Fibroblast of lung (primary cell): ENCODE data around the gene EPS8L2. TPM values are rescaled to one million over a fixed set of nuclear protein-coding genes. Genes with fewer than 3 reads are reported as not detected.
A peak's percentile ranks its signal among the peaks of the same experiment; 100 is the strongest.

Experiments
- DNase-seq, 2 donors: peaks; one replicate each; pipeline versions ENCODE4 v3.0.0 to v3.0.0-alpha.2; 2010; ENCODE audit warnings: low read depth in 2 of 2
- H2AFZ ChIP-seq: 2 replicates; pipeline ENCODE4 v1.5.1; 2012; ENCODE audit warnings: low read length, control low read depth, inconsistent platforms
- H3K27ac ChIP-seq: 2 replicates; pipeline ENCODE4 v1.5.1; 2011; ENCODE audit warnings: low read length, control low read depth; ENCODE audit not compliant: insufficient read depth
- H3K27me3 ChIP-seq: 2 replicates; pipeline ENCODE4 v1.5.1; 2011; ENCODE audit warnings: mild to moderate bottlenecking, low read length; ENCODE audit not compliant: control insufficient read depth, insufficient read depth
- H3K36me3 ChIP-seq: 2 replicates; pipeline ENCODE4 v1.5.1; 2011; ENCODE audit warnings: low read length; ENCODE audit not compliant: control insufficient read depth, insufficient read depth
- H3K4me1 ChIP-seq: 2 replicates; pipeline ENCODE4 v1.5.1; 2011; ENCODE audit warnings: low read length; ENCODE audit not compliant: control insufficient read depth, insufficient read depth; ENCODE audit errors: extremely low read depth
- H3K4me2 ChIP-seq: 2 replicates; pipeline ENCODE4 v1.5.1; 2011; ENCODE audit warnings: low read length, control low read depth; ENCODE audit not compliant: insufficient read depth; ENCODE audit errors: extremely low read depth
- H3K4me3 ChIP-seq, 4 experiments: fragments of 200-600 bp in 1 of 4; sonication (generic) in 1 of 4; replicated peaks in 1 of 4; 2 replicates each; pipeline ENCODE4 v1.5.1; 2011 to 2016; ENCODE audit warnings: low read length in 4 of 4, low read depth in 3 of 4, mild to moderate bottlenecking in 3 of 4, control low read depth in 2 of 4, inconsistent platforms in 1 of 4, mixed read lengths in 1 of 4; ENCODE audit not compliant: insufficient read depth in 1 of 4; ENCODE audit errors: control extremely low read depth in 1 of 4
- H3K79me2 ChIP-seq: 2 replicates; pipeline ENCODE4 v1.5.1; 2012; ENCODE audit warnings: mild to moderate bottlenecking, low read length, inconsistent platforms; ENCODE audit not compliant: control insufficient read depth, insufficient read depth
- H3K9ac ChIP-seq: 2 replicates; pipeline ENCODE4 v1.5.1; 2011; ENCODE audit warnings: mild to moderate bottlenecking, low read length, control low read depth; ENCODE audit not compliant: insufficient read depth
- H3K9me3 ChIP-seq: 2 replicates; pipeline ENCODE4 v1.5.1; 2012; ENCODE audit warnings: low read depth, low read length; ENCODE audit not compliant: control insufficient read depth, insufficient read depth
- H4K20me1 ChIP-seq: 2 replicates; pipeline ENCODE4 v1.5.1; 2011; ENCODE audit warnings: low read length; ENCODE audit not compliant: control insufficient read depth, insufficient read depth; ENCODE audit errors: extremely low read depth
- EZH2 ChIP-seq: IDR thresholded peaks from 2 replicates; pipeline ENCODE4 v1.5.1; 2012; ENCODE audit warnings: low read length, control low read depth, mild to moderate bottlenecking; ENCODE audit errors: missing control alignments
- polyA plus RNA-seq, 2 donors: library from polyadenylated mRNA; depleted of rRNA in 1 of 2; stranded (reverse) in 1 of 2; unstranded in 1 of 2; fragments of >200 nt; gene quantifications; 2 replicates each; pipeline ENCODE4 v1.2.1, GENCODE V29; 2011 to 2012; ENCODE audit warnings: missing spikeins in 1 of 2
- total RNA-seq: library from RNA; depleted of rRNA; stranded (reverse); fragments of >200 nt; gene quantifications from 2 replicates; pipeline ENCODE4 v1.2.1, GENCODE V29; 2014
- TF ChIP-seq, protein P1 (sequence below), 2 donors: IDR thresholded peaks in 1 of 2; conservative IDR thresholded peaks in 1 of 2; 1 replicate in 1 of 2; 2 replicates in 1 of 2; pipeline ENCODE4 v1.5.1; 2011 to 2012; ENCODE audit warnings: low read length in 2 of 2, control low read depth in 1 of 2, inconsistent platforms in 1 of 2, low read depth in 1 of 2, mild to moderate bottlenecking in 1 of 2

EPS8L2 gene
- total and polyA plus RNA-seq, 2 donors (not counting 1 experiment from before 2014, with no cell fraction given): 18.4 to 54.2 TPM

DNA sequence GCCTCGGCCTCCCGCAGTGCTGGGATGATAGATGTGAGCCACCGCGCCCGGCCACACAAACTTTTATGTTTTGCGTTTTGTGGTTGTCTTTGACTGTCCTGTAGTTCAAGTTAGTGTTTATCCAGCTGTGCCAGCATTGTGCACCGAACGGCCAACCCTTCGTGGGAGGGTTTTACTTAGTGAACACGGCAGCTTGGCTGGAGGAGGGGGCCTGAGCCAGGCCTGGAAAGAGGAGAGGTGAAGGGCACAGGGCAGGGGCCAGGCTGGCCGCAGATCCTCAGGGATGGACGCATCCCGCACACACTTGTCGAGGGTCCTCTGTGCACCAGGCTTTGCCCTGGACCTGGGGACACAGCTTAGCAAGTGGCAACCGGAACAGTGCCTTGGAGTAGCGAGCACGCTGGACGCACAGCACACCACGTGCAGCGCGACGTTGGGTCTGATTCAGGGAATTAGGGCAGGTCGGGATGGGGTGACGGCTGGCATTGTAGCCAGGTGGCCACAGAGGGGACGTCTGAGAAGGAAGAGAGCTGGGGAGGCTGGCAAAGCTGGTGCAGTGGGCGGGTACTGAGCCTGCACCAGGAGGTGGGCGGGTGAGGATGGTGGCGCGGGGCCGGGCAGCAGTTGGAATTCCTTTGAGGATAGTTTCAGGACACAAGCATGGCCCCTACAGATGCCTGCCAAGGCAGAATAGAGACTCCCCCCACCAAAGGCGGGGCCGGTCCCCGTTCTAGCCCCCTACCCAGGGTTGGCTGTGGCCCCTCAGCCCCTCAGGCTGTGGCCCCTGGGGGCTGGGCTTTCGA lies 13.4 kb downstream of the EPS8L2 start:
- TF ChIP-seq EZH2: no peak
- TF ChIP-seq, protein P1, sequence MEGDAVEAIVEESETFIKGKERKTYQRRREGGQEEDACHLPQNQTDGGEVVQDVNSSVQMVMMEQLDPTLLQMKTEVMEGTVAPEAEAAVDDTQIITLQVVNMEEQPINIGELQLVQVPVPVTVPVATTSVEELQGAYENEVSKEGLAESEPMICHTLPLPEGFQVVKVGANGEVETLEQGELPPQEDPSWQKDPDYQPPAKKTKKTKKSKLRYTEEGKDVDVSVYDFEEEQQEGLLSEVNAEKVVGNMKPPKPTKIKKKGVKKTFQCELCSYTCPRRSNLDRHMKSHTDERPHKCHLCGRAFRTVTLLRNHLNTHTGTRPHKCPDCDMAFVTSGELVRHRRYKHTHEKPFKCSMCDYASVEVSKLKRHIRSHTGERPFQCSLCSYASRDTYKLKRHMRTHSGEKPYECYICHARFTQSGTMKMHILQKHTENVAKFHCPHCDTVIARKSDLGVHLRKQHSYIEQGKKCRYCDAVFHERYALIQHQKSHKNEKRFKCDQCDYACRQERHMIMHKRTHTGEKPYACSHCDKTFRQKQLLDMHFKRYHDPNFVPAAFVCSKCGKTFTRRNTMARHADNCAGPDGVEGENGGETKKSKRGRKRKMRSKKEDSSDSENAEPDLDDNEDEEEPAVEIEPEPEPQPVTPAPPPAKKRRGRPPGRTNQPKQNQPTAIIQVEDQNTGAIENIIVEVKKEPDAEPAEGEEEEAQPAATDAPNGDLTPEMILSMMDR (conservative IDR thresholded peaks at IDR 0.05 in 1 of 2, IDR thresholded peaks at IDR 0.05 in 1 of 2; ENCODE audit: low read depth in 1 of 2, low read length in 2 of 2): no peak
- Histone ChIP-seq H3K27ac (no peak overlapping the region), H3K27me3 (peaks cover 10% of the 10 kb centered on the region), H3K79me2 (no peaks in the 10 kb centered on the region), H3K4me2 (no peak overlapping the region), H3K4me3 (no peak overlapping the region), H2AFZ (no peak overlapping the region), H3K9ac (no peak overlapping the region), H3K9me3 (no peaks in the 10 kb centered on the region), H4K20me1 (no peaks in the 10 kb centered on the region), H3K36me3 (peaks cover 5% of the 10 kb centered on the region), H3K4me1 (no peaks in the 10 kb centered on the region)
- DNase-seq: no peak

GRCh38 chr11:720017-720641 lies 14.1 kb downstream of the EPS8L2 start:
- Histone ChIP-seq H3K4me3 (no peak overlapping the region), H3K9ac (no peak overlapping the region), H3K27ac (no peak overlapping the region), H3K4me1 (no peaks in the 10 kb centered on the region), H3K9me3 (no peaks in the 10 kb centered on the region), H3K27me3 (peaks cover 16% of the 10 kb centered on the region), H4K20me1 (no peaks in the 10 kb centered on the region), H3K4me2 (no peak overlapping the region), H3K79me2 (no peaks in the 10 kb centered on the region), H3K36me3 (peaks cover 5% of the 10 kb centered on the region), H2AFZ (no peak overlapping the region)
- TF ChIP-seq, protein P1 (conservative IDR thresholded peaks at IDR 0.05 in 1 of 2, IDR thresholded peaks at IDR 0.05 in 1 of 2; ENCODE audit: low read depth in 1 of 2, low read length in 2 of 2): no peak
- TF ChIP-seq EZH2: no peak
- DNase-seq: no peak

- Histone ChIP-seq H3K9me3 (no peaks in the 10 kb centered on the region), H3K27me3 (peaks cover 17% of the 10 kb centered on the region), H2AFZ (no peak overlapping the region), H3K79me2 (no peaks in the 10 kb centered on the region), H3K27ac (no peak overlapping the region), H3K36me3 (peaks cover 5% of the 10 kb centered on the region), H3K9ac (no peak overlapping the region), H4K20me1 (no peaks in the 10 kb centered on the region), H3K4me2 (no peak overlapping the region), H3K4me1 (no peaks in the 10 kb centered on the region), H3K4me3 (no peak overlapping the region)
- TF ChIP-seq, protein P1 (conservative IDR thresholded peaks at IDR 0.05 in 1 of 2, IDR thresholded peaks at IDR 0.05 in 1 of 2; ENCODE audit: low read depth in 1 of 2, low read length in 2 of 2): no peak
- no peak for TF ChIP-seq EZH2
- peak in 1 of 2 donors; percentile 59 for DNase-seq
These were observed 14.7 kb downstream of the EPS8L2 start for GRCh38 chr11:720642-721246.
